HG03108 (cell line): ENCODE results near the gene BST1.
A peak's percentile ranks its signal among the peaks of the same experiment; 100 is the strongest.

Experiments used
- ATAC-seq: cut with Tn5 transposase; IDR thresholded peaks from one replicate; pipeline ENCODE4 v1.9.1; 2021; ENCODE audit warnings: moderate library complexity; ENCODE audit not compliant: unreplicated experiment

Gene BST1

GRCh38 chr4:15702941-15703403, at the start of gene BST1:
Gene BST1 (plus strand): TSS chr4:15703065. CDS start chr4:15703145, 80 bp downstream.
- ATAC-seq: peak; percentile 69

DNA sequence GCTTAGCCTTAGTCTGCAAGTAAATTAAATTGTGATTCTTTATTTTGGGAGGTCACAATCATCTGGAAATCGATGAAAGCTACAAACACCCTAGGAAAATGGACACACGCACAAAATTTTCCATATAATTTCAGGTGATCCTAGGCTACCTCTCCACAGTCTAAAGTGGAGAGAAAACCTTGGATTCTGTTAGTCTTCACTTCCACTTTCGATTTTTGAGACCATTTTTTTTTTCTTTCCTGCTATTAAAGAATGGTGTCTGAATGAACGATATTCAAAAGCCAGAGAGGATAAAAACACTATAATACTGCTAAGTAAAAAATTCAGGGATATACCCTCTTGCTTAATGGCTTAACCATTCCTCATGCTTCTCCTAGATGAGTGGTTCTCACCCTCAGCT, 49.4 kb upstream of the BST1 start:
- ATAC-seq: no peak

- ATAC-seq: peak; percentile 22
These were observed 48.8 kb upstream of the BST1 start for GRCh38 chr4:15653864-15654592.

DNA sequence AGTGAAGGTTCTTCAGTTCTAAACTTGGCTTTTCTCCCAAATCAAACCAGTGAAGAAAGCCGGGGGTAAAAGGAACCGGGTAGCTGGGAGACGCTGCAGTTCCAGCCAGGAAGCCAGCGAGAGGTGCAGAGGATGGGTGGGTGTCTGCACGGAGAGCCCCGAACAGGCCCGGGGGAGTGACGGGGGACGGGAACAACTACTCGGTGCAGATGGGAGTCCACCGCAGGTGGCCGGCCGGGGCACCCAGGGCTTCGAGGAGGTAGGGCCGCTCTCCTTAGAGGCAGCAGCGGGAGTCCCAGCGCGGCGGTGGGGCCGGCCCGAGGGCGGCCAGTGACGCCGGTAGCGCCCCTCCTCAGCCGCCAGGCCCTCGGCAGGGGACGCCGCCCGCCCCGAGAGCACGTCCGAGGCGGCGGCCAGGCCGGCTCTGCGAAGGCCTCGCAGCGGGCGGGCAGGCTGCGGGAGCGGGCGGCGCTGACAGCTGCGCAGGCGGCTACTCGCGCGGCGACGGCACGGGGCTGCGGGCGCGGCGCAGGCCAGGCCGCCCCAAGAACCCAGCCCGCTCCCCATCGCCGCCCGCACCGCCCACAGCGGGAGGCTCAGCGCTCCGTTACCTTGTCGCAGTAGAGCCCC, 48.2 kb upstream of the BST1 start:
- ATAC-seq: peak; percentile 46

- ATAC-seq: peak; percentile 62
These were observed 47.4 kb upstream of the BST1 start, which contains the start of gene FBXL5 for GRCh38 chr4:15655223-15656037. Gene FBXL5 (minus strand): TSS chr4:15655357. CDS start chr4:15655287, 70 bp downstream.

DNA sequence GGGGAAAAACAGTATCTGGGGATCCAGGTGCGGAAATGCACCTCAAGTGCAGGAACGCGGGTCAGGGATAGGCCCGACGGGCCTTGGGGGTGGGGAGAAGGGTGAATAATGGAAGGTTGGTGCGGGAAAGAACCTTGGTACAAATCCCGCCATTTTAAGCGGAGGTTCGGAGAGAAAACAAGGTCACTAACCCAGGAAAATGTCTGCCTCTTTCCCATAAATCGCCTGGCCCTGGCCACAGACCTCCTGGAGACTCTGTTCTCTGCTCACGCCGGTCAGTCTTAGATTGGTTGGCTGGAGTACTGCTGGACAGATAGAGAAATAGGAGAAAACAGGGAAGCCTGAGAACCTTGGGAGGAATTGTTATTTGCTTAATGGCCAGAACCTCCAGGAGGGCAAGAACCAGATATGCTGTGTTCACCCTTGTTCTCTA, 46.8 kb upstream of the BST1 start:
- ATAC-seq: no peak

DNA sequence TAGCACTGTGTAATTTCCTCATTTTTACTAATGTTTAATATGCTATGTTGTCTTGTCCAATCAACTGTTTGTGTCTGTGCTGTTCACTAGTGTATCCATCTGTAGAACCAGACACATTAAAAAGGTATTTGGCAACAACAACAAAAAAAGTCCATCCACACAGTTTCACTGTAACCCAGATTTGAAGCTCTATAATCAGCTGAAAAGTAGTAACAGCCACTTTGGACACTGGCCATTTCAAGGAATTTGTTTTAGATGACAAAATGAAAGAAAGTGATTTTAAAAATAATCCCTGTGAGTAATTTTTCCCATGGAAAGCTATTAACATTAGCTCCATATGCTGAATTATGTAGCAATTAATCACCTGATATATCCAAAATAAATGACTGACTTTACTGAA, 45.5 kb upstream of the BST1 start:
- no peak for ATAC-seq

DNA sequence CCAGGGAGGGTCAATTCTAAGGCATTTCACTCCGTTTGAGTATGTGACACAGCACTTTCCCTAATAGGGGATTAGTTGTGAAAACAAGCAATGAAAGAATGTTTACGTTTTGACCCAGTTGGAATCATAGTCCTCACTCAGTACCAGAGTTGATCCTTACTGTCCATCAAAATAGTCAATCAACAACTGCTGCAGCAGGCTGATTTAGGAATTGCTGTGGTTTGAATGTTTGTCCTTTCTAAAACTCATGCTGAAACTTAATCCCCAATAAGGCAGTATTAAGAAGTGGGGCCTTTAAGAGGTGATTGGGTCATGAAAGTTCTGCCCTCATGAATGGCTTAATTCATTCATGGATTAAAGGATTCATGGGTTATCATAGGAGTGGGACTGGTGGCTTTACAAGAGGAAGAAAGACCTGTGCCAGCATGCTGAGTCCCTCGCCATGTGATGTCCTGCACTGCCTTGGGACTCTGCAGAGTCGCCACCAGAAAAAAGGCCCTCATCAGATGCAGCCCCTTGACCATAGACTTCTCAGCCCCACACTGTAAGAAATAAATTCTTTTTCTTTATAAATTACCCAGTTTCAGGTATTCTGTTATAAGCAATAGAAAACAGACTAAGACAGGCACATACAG, 44.6 kb upstream of the BST1 start:
- no peak for ATAC-seq

- ATAC-seq: no peak
These were observed 44.1 kb upstream of the BST1 start for GRCh38 chr4:15658781-15659180.

DNA sequence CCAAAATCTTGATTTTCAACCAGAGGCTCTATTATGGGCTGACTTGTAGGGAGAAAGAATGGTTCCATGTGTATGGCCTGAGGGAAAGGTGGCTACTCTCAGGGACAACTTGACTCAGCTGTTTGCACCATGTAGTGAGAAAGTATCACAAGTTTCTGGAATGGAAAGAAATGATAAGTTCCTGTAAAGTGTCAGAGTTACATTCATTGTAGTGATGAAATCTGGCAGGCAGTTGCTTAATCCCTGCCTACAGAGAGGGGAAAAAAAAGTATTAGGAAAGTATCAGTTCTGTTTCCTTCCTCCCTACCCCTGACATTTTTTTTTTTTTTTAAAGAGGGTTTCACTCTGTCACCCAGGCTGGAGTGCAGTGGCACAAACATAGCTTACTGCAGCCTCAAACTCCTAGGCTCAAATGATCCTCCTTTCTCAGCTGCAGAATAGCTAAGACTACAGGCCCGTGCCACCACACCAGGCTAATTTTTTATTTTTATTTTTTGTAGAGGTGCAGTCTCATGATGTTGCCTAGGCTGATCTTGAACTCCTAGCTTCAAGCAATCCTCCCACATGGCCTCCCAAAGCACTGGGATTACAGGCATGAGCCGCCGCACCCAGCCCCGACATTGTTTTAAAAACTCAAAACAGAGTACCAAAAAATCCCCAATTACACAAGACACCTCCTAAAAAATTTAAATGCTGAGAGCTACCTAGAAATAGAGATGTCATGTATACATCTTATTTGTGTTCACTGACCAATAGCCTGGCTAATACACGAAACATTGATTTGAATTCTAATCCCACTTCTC, 42.9 kb upstream of the BST1 start:
- ATAC-seq: no peak

DNA sequence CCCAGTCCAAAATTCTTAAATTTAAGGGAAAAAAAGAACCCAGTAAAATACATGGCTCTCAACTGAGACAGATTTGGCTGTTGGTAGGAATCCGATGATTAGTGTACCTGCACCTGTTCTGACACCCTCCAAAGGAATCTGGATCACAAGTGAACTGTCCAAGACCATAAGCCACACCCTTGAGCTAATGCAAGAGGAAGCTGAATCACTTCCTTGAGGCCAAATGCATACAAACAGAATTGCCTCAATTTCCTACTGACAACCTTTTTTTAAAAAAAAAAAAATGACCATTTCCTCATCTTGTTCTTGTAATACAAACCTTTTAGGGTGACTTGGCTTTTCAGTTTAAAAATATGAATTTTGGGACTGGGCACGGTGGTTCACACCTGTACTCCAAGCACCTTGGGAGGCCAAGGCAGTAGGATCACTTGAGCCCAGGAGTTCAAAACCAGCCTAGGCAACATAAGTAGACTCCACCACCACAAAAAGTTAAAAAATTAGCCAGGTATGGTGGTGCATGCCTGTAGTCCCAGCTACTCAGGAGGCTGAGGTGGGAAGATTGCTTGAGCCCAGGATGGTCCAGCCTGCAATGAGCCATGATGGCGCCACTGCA, 37.0 kb upstream of the BST1 start:
- no peak for ATAC-seq

DNA sequence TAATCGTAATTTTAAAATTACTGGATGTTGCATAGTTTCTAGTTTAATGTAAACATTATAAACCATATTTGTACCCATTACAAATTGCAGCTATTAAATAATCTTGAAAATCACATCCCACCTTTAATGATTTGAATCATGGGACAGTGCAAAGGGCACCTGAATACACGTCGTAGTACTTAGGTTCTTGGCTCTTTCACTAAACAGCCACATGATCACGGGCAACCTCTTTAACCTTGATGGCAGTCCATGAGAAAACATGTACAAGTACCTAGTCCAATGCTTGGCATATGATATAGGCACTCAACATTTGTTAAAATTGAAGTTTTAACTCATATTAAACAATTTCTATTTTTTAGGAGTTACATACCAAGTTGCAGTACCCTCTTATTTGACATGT, 35.9 kb upstream of the BST1 start:
- ATAC-seq: no peak

GRCh38 chr4:15668566-15669435, 34.1 kb upstream of the BST1 start:
- no peak for ATAC-seq

DNA sequence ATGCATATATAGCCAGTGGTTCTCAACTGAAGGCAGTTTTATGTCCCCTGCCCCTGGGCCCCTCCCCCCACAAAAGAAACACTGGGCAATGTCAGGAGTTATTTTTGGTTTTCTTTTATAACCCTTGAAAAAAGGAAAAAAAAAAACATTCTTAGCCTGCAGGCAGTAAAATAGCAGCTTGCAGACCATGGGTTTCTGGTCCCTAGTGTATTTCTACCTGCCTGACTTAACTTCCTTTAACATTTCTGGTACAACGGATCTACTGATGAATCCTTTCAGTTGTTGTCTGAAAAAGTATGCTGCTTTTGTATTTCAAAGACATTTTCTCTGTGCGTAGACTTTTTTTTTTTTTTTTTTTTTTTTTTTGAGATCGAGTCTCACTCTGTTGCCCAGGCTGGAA, 32.3 kb upstream of the BST1 start:
- no peak for ATAC-seq

- ATAC-seq: no peak
These were observed 30.8 kb upstream of the BST1 start for GRCh38 chr4:15672101-15672500.

DNA sequence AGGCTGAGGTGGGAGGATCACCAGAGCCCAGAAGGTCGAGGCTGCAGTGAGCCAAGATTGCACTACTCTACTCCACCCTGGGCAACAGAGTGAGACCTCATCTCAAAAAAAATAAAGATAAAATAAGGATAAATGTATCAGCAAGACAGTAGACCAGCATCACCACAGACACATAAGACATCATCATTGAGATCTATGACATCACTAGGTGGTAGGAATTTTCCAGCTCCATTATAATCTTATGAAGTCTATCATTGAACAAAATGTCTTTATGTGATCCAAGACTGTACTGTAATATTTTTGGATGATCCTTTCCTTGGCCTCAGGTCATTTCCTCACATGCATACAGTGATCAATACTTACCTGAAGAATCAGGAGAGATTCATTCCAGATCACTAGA, 29.5 kb upstream of the BST1 start:
- ATAC-seq: no peak

DNA sequence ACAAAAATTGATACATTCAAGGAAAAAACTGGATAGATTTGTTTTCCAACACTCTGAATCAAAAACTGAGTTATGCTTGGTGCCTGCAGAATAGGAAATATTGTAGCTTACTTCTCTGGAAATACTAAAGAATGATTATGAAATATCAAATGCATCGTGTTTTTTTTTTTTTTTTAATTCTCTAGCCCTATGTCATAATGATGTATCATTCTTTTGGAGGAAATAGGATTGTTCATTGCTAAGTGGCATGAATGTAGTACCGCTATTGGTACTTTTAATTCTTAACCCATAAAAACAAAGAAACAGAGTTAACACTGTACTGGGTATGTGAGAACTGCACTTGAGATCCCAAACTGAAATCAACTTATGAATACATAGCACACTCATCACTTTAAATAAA, 28.8 kb upstream of the BST1 start:
- ATAC-seq: no peak

DNA sequence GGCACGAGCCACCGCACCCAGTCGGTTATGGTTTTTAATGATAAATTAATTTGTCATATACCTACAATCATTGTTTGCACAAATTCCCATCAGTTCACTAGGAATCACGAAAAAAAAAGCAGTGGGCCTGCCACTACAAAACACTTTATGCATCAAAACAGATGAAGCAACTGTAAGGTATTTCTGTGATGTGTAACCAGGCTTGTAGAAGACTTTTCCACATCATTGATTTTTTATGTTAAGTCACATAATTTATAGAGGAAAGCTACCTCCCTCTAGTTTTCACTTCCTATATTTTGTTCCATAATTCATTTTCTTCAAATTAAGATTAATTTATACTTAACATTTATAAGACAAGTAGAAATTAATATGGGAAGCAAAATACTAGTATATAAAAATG, 27.9 kb upstream of the BST1 start:
- no peak for ATAC-seq

DNA sequence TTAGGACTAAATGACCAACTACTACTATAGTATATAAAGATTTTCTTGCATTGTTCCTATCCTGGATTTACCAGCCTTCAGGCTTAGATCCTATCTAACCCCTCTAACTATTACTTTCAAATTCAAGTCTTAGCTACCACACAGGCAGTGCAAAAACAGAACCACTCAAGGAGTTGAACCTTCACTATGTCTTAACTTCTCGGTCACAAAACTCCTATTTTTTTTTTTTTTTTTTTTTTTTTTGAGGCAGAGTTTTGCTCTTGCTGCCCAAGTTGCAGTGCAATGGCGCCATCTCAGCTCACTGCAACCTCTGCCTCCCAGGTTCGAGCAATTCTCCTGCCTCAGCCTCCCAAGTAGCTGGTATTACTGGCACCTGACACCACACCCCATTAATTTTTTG, 27.5 kb upstream of the BST1 start:
- ATAC-seq: no peak
